Stimulated activated CD4-positive, alpha-beta T cell treated with anti-CD3 and anti-CD28 coated beads, Interleukin-12 subunit alpha, Interleukin-12 subunit beta, amount 100 ng/mL, for 4 hours (primary cell): ENCODE data around the gene ZNF189.
"Not testable (repeated sequence)": the region's sequence is repeated elsewhere in the genome, so short reads cannot be mapped to it uniquely, and the experiment has no call there.

Experiments used
- DNase-seq: peaks from one replicate; pipeline ENCODE4 v3.0.0-alpha.2; 2020

ZNF189 gene

GRCh38 chr9:101381118-101381517, 17.5 kb upstream of the ZNF189 start:
- DNase-seq, result no peak

DNA sequence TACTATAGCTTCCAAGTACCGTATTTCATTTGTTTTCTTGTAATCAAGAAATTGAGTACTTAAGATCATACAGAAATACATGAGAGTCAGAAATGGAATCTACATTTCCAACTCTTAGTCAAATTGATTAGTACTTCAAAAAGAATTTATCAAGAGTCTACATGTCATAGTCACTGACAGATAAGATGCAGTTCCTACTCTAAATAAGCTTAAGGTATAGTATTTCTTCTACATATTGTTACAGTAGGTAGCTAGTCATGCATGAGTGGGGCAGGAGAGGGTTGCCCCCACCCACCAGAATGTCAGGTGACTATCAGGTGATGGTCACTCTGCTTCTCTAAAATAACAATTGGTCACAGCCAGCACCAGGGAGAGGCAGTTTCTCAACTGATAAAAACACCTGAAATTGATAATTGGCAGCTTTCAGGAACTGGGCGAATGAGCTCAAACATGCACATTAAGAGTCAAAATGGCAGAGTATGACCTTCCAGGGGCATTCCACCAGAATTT, 16.8 kb upstream of the ZNF189 start:
- no peak for DNase-seq

GRCh38 chr9:101383361-101383760, 15.3 kb upstream of the ZNF189 start:
- DNase-seq, result no peak

- not testable (repeated sequence) for DNase-seq
Observed at GRCh38 chr9:101384873-101385536, 13.6 kb upstream of the ZNF189 start, which contains the start of gene BAAT. TSS of gene BAAT (minus strand) at chr9:101385006. CDS start at chr9:101371404, 13,602 bp downstream.

GRCh38 chr9:101387871-101388506, 10.7 kb upstream of the ZNF189 start:
- no peak for DNase-seq

DNA sequence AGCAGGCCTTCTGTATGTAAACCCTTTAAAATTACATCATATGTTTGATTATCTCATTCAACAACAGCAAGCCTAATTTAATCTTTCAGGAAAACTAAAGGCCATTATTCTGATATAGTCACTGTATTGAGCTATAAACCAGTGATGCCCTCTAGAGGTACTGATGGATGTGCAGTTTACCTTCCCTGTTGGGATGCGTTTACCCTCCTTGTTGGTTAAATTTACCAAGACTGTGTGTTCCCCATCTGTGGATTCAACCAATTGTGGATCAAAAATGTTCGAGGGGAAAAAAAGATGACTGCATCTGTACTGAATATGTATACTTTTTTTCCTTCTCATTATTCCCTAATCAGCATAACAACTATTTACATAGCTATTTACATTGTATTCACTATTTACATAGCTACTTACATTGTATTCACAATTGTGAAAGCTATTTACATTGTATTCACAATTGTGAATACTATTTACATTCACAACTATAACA, 10.1 kb upstream of the ZNF189 start:
- no peak for DNase-seq

- no peak for DNase-seq
Observed at GRCh38 chr9:101393135-101393534, 5.5 kb upstream of the ZNF189 start.

- no peak for DNase-seq
Observed at GRCh38 chr9:101394687-101395086, 4.0 kb upstream of the ZNF189 start.

GRCh38 chr9:101397746-101398067, 944 bp upstream of the ZNF189 start:
- no peak for DNase-seq

- DNase-seq, result no peak
Observed at GRCh38 chr9:101398930-101399642, 435 bp downstream of the ZNF189 start.

DNA sequence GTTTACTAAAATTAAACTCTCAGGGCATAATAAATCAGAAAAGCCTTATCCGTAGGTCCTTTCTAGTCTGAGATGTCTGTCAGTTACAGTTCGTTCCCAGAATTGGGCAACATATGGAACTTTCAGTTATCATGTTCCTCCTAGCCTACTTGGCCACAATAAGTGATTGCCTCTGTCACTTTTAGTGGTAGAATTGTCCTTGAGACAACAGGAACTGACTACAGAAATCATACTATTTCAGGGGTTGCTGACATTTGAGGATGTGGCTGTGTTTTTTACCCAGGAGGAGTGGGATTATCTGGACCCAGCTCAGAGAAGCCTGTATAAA, 956 bp downstream of the ZNF189 start:
- no peak for DNase-seq

DNA sequence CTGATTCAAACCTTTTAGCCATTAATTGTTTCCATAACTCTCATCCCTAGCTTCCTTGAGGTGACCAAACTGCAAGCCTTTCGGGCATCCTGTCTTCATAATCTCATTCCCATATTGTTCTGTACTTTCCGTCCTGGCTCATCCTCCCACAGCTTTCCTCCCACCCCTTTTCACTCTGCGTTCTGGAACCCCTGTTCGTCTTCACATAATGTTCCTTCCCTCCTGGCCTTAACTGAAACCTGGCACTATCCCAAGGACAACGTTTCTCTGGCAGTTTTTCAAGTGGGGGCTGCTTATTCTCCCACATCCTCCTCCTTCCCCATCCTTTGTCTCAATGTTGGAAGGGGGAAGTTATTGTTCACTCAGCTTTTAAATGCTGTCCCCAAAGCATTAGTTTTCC, 1.5 kb downstream of the ZNF189 start:
- no peak for DNase-seq

DNA sequence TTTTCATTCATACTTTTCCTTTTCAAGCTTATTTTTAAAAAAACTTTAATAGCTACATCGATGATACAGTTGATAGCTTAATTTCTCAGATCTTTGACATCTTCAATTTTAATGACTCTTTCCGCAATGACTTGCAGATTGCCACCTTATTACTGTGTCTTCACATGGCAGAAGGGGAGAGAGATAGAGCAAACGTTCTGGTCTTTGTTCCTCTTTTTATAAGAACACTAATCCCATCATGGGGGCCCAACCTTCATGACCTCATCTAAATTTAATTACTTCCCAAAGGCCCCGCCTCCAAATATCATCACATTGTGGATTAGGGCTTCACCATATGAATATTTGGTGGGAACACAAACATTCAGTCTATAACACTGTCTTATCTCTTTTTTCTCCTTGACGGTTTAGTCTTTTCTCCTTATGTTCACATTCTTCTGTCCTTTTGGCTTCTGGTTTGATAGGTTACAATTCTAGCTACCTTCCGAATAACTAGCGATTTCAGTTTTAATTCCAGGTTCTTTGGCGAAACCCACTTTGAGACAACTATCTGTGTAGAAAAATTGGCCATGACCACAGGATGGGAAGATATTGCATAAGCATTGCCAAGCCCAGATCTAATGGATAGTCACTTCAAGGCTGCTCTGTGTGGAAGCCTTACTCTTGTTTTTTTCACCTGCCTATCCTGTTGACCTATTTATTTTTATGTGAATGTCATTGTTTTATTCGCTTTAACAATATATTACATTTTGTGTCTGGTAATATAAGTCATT, 5.0 kb downstream of the ZNF189 start:
- DNase-seq, result no peak

DNA sequence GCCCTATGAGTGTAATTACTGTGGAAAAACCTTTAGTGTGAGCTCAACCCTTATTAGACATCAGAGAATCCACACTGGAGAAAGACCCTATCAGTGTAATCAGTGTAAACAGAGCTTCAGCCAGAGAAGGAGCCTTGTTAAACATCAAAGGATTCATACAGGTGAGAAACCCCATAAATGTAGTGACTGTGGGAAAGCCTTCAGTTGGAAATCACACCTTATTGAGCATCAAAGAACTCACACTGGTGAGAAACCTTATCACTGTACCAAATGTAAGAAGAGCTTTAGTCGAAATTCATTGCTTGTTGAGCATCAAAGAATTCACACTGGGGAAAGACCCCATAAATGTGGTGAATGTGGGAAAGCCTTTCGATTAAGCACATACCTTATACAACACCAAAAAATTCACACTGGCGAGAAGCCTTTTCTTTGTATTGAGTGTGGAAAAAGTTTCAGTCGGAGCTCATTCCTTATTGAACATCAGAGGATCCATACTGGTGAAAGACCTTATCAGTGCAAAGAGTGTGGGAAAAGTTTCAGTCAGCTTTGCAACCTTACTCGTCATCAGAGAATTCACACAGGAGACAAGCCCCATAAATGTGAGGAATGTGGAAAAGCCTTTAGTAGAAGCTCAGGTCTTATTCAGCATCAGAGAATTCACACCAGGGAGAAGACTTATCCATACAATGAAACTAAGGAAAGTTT, 9.9 kb downstream of the ZNF189 start:
- no peak for DNase-seq

DNA sequence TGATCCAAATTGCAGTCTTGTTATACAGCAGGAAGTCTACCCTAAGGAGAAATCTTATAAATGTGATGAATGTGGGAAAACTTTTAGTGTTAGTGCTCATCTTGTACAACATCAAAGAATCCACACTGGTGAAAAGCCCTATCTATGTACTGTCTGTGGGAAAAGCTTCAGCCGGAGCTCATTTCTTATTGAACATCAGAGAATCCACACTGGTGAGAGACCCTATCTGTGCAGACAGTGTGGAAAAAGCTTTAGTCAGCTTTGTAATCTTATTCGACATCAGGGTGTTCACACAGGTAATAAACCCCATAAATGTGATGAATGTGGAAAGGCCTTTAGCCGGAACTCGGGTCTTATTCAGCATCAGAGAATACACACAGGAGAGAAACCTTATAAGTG, 10.4 kb downstream of the ZNF189 start:
- no peak for DNase-seq

DNA sequence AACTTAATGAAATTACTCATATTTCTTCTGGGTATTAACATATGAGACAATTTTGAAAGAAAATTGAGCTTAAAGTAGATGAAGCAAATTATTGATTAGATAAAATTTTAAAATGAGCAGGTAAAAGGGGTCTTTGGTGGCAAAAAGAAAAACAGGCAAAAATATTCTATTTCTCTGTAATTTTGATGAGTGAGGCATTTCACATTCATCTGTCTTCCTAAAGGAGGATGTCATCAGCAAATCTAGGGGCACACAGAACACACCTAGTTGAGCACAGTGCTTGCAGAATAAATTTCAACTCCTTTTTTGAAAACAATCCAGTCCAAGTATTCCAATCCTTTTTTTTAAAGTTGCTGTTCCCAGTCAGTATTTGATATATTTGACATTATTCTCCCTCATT, 16.2 kb downstream of the ZNF189 start:
- no peak for DNase-seq

DNA sequence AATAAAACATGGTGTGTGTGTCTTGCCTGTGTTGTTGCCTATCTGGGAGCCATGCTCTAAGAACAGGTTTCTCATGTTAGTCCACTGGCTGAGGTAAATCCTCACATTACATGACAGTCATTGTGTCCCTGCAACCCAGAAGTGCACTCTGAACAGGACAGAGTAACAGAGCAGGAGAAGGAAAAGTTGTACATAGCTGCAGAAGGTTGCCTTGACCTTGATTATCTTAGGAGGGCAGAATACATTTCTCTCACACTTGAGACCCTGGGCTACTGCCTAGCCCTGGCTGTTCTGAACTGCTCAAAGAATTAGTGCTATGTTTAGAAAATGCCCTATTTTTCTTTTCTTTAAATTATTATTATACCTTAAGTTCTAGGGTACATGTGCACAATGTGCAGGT, 16.9 kb downstream of the ZNF189 start:
- no peak for DNase-seq

GRCh38 chr9:101417389-101417788, 18.7 kb downstream of the ZNF189 start:
- DNase-seq, result no peak

- DNase-seq, result no peak
Observed at GRCh38 chr9:101417977-101418376, 19.3 kb downstream of the ZNF189 start.

GRCh38 chr9:101418518-101419430, 20.1 kb downstream of the ZNF189 start:
- no peak for DNase-seq

GRCh38 chr9:101419863-101420262, 21.2 kb downstream of the ZNF189 start:
- no peak for DNase-seq

- DNase-seq, result no peak
Observed at GRCh38 chr9:101421653-101422065, 23.0 kb downstream of the ZNF189 start.
